KMS-11 (cell line): ENCODE data around the gene SLTM.
"Not testable (repeated sequence)": the region's sequence is repeated elsewhere in the genome, so short reads cannot be mapped to it uniquely, and the experiment has no call there.

ENCODE experiments used
- H2AFZ ChIP-seq: fragments of 200-600 bp; sonication (generic); 2 replicates; pipeline ENCODE4 v1.6.1; 2016; ENCODE audit warnings: antibody characterized with exemption, mixed run types, low read depth
- H3K27ac ChIP-seq: fragments of 200-600 bp; sonication (generic); 2 replicates; pipeline ENCODE4 v1.6.1; 2016; ENCODE audit warnings: mild to moderate bottlenecking, mixed run types
- H3K27me3 ChIP-seq: fragments of 200-600 bp; sonication (generic); 2 replicates; pipeline ENCODE4 v1.6.1; 2017; ENCODE audit warnings: mild to moderate bottlenecking, low read depth, mixed run types, moderate library complexity; ENCODE audit not compliant: insufficient read depth
- H3K36me3 ChIP-seq: fragments of 200-600 bp; sonication (generic); 2 replicates; pipeline ENCODE4 v1.6.1; 2017; ENCODE audit warnings: mild to moderate bottlenecking, mixed run types; ENCODE audit not compliant: insufficient read depth
- H3K4me1 ChIP-seq: fragments of 200-600 bp; sonication (generic); 2 replicates; pipeline ENCODE4 v1.6.1; 2016; ENCODE audit warnings: mild to moderate bottlenecking, low read depth, mixed run types; ENCODE audit not compliant: poor library complexity, severe bottlenecking
- H3K4me2 ChIP-seq: fragments of 200-600 bp; sonication (generic); 2 replicates; pipeline ENCODE4 v1.7.0; 2016; ENCODE audit warnings: mild to moderate bottlenecking, mixed run types
- H3K4me3 ChIP-seq: fragments of 200-600 bp; sonication (generic); IDR thresholded peaks from 2 replicates; pipeline ENCODE4 v1.6.1; 2017; ENCODE audit warnings: low read depth, low read length, mixed read lengths; ENCODE audit not compliant: insufficient read depth
- H3K79me2 ChIP-seq: fragments of 200-600 bp; sonication (generic); 2 replicates; pipeline ENCODE4 v1.6.1; 2016; ENCODE audit warnings: low read depth, mixed run types; ENCODE audit not compliant: insufficient read depth
- H3K9ac ChIP-seq: fragments of 200-600 bp; sonication (generic); 2 replicates; pipeline ENCODE4 v1.6.1; 2016; ENCODE audit warnings: mild to moderate bottlenecking, mixed run types
- H4K20me1 ChIP-seq: fragments of 200-600 bp; sonication (generic); 2 replicates; pipeline ENCODE4 v1.6.1; 2016; ENCODE audit warnings: mild to moderate bottlenecking, mixed run types; ENCODE audit not compliant: insufficient read depth
- CTCF ChIP-seq: fragments of 200-600 bp; sonication (generic); conservative IDR thresholded peaks from 2 replicates; pipeline ENCODE4 v1.6.1; 2017; ENCODE audit warnings: low read depth, mild to moderate bottlenecking, antibody characterized with exemption, low read length, moderate library complexity, mixed read lengths

Gene SLTM

GRCh38 chr15:58952751-58953150 is 19.3 kb upstream of the SLTM start:
- no peaks in the 10 kb centered on the region for H4K20me1 ChIP-seq
- H3K4me3 ChIP-seq, result no peak overlapping the region
- peak overlapping the region; percentile 51 for H2AFZ ChIP-seq
- H3K79me2 ChIP-seq, result no peaks in the 10 kb centered on the region
- TF ChIP-seq CTCF, result no peak
- 0 out of 2 replicates have a peak overlapping the region, but pooled peaks have one; percentile 4 for H3K4me2 ChIP-seq
- H3K9ac ChIP-seq, result no peak overlapping the region
- no peaks in the 10 kb centered on the region for H3K36me3 ChIP-seq
- H3K4me1 ChIP-seq, result peaks cover 22% of the 10 kb centered on the region
- peak overlapping the region; percentile 10; the same call in 1 of the 2 replicates for H3K27ac ChIP-seq
- H3K27me3 ChIP-seq, result no peaks in the 10 kb centered on the region

GRCh38 chr15:58951388-58952007 is 18.0 kb upstream of the SLTM start:
- H4K20me1 ChIP-seq, result no peaks in the 10 kb centered on the region
- H3K4me1 ChIP-seq, result peaks cover 13% of the 10 kb centered on the region
- no peak overlapping the region for H3K4me3 ChIP-seq
- no peaks in the 10 kb centered on the region for H3K79me2 ChIP-seq
- no peaks in the 10 kb centered on the region for H3K36me3 ChIP-seq
- H3K27ac ChIP-seq, result no peak overlapping the region
- H2AFZ ChIP-seq, result no peak overlapping the region
- no peaks in the 10 kb centered on the region for H3K27me3 ChIP-seq
- TF ChIP-seq CTCF, result no peak
- H3K4me2 ChIP-seq, result no peak overlapping the region
- H3K9ac ChIP-seq, result no peak overlapping the region

- no peaks in the 10 kb centered on the region for H4K20me1 ChIP-seq
- H3K4me2 ChIP-seq, result no peak overlapping the region
- H2AFZ ChIP-seq, result no peak overlapping the region
- H3K79me2 ChIP-seq, result no peaks in the 10 kb centered on the region
- TF ChIP-seq CTCF, result no peak
- peaks cover 1% of the 10 kb centered on the region for H3K4me1 ChIP-seq
- no peaks in the 10 kb centered on the region for H3K36me3 ChIP-seq
- H3K27me3 ChIP-seq, result no peaks in the 10 kb centered on the region
- H3K4me3 ChIP-seq, result no peak overlapping the region
- H3K9ac ChIP-seq, result no peak overlapping the region
- H3K27ac ChIP-seq, result no peak overlapping the region
These were observed 13.7 kb upstream of the SLTM start for GRCh38 chr15:58947179-58947578.

GRCh38 chr15:58934974-58935373 is 1.5 kb upstream of the SLTM start:
- H3K27ac ChIP-seq, result peak overlapping the region; percentile 100

GRCh38 chr15:58934521-58934920 is 1.0 kb upstream of the SLTM start:
- peaks cover 19% of the 10 kb centered on the region for H3K4me1 ChIP-seq
- peak overlapping the region; percentile 77 for H3K4me2 ChIP-seq
- TF ChIP-seq CTCF, result no peak
- peak overlapping the region; percentile 100 for H3K27ac ChIP-seq
- peaks cover 37% of the 10 kb centered on the region for H3K79me2 ChIP-seq
- H3K9ac ChIP-seq, result peak overlapping the region; percentile 99
- no peaks in the 10 kb centered on the region for H3K27me3 ChIP-seq
- H4K20me1 ChIP-seq, result peaks cover 10% of the 10 kb centered on the region; the same call in 1 of the 2 replicates
- peak overlapping the region; percentile 56 for H3K4me3 ChIP-seq
- H3K36me3 ChIP-seq, result no peaks in the 10 kb centered on the region
- H2AFZ ChIP-seq, result peak overlapping the region; percentile 89

More at GRCh38 chr15:58934974-58935373, 1.5 kb upstream of the SLTM start:
- not testable (repeated sequence) for H3K4me3 ChIP-seq, H3K36me3 ChIP-seq, H3K27me3 ChIP-seq
- peaks cover 33% of the 10 kb centered on the region for H3K79me2 ChIP-seq
- H3K4me2 ChIP-seq, result peak overlapping the region; percentile 77
- H3K9ac ChIP-seq, result peak overlapping the region; percentile 99; the same call in 1 of the 2 replicates
- H3K4me1 ChIP-seq, result peaks cover 19% of the 10 kb centered on the region
- peaks cover 10% of the 10 kb centered on the region; the same call in 1 of the 2 replicates for H4K20me1 ChIP-seq
- H2AFZ ChIP-seq, result peak overlapping the region; percentile 89
